Peyer's patch (tissue), 4 donors: ENCODE data around the gene HOXA1. TPM values are rescaled to one million over a fixed set of nuclear protein-coding genes. Genes with fewer than 3 reads are reported as not detected.
A peak's percentile ranks its signal among the peaks of the same experiment; 100 is the strongest.

Experiments used
- DNase-seq, 3 donors: peaks; one replicate each; pipeline ENCODE4 v3.0.0-alpha.2; 2017 to 2019
- H3K27ac ChIP-seq, 4 donors: fragments of 200-600 bp; sonication (generic); one replicate each; pipeline ENCODE4 v1.5.1; 2016 to 2019
- H3K27me3 ChIP-seq, 2 donors: fragments of 200-600 bp; sonication (generic); one replicate each; pipeline ENCODE4 v1.5.1; 2019
- H3K36me3 ChIP-seq, 3 donors: fragments of 200-600 bp; sonication (generic); one replicate each; pipeline ENCODE4 v1.5.1; 2016 to 2019
- H3K4me1 ChIP-seq, 4 donors: fragments of 200-600 bp; sonication (generic); one replicate each; pipeline ENCODE4 v1.5.1; 2016 to 2019
- H3K4me3 ChIP-seq, 4 donors: fragments of 200-600 bp; sonication (generic); 1 replicate in 3 of 4; 2 replicates in 1 of 4; pipeline ENCODE4 v1.5.1; 2016 to 2019; ENCODE audit warnings: mild to moderate bottlenecking in 1 of 4
- H3K9me3 ChIP-seq, 4 donors: fragments of 200-600 bp; sonication (generic); one replicate each; pipeline ENCODE4 v1.5.1; 2016 to 2019; ENCODE audit warnings: mild to moderate bottlenecking in 1 of 4
- POLR2A ChIP-seq, 2 donors: fragments of 450-650 bp; IDR thresholded peaks; one replicate each; pipeline ENCODE4 v1.5.1; 2017; ENCODE audit warnings: antibody characterized with exemption in 2 of 2, mild to moderate bottlenecking in 2 of 2, moderate library complexity in 2 of 2
- total RNA-seq, 4 donors: library from RNA; depleted of rRNA; stranded (reverse); fragments of >200 nt; gene quantifications; one replicate each; pipeline ENCODE4 v1.1.0, GENCODE V29; 2016
- TF ChIP-seq, protein P1 (sequence below), 6 experiments: fragments of 450-650 bp in 4 of 6; fragments of 200-600 bp in 2 of 6; sonication (generic) in 1 of 6; IDR thresholded peaks; one replicate each; pipeline ENCODE4 v1.5.1; 2017 to 2019; ENCODE audit warnings: antibody characterized with exemption in 6 of 6, mild to moderate bottlenecking in 3 of 6, moderate library complexity in 1 of 6

HOXA1 gene
- total RNA-seq, 4 donors from 2014 or later = 1.7 to 5.3 (median 1.9) TPM

DNA sequence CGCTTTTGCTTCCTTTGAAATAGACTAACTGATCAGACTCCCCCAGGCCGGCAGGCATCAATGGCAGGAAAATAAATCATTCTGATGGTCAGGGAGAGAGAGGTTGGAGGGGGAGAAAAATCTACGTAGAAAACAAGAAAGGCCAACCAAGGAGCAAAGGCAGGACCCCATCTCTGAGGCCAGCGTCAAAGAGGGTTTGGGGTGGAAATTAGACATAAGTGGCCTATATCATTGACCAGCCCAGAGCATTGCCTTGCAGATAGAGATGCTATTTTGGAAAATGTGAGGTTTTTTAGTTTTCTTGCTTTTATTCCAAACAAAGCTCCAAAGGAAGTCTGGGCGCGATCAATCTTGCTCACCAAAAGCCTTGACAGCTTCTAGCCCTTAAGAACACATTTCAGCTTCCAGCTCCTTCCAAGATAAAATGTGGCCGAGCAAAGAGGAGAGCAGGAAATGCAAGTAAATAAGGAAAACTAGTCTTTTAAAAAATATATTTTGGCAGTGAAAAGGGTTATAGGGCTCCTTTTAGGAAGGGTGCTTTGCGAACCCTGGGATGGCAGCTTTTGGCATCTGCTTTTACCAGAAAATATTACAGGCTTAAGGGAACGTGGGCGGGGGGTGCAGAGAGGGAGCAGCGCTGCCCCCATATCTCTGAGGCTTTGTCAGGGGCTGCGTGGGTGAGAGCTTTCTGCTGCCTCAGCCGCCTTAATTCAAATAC is 8.7 kb upstream of the HOXA1 start:
- DNase-seq = peak in 1 of 3 donors; percentile 29
- H3K4me1 ChIP-seq = peaks cover 0 to 24% (median 1%) of the 10 kb centered on the region in 4 donors
- H3K27me3 ChIP-seq = no peaks in the 10 kb centered on the region
- TF ChIP-seq, protein P1, sequence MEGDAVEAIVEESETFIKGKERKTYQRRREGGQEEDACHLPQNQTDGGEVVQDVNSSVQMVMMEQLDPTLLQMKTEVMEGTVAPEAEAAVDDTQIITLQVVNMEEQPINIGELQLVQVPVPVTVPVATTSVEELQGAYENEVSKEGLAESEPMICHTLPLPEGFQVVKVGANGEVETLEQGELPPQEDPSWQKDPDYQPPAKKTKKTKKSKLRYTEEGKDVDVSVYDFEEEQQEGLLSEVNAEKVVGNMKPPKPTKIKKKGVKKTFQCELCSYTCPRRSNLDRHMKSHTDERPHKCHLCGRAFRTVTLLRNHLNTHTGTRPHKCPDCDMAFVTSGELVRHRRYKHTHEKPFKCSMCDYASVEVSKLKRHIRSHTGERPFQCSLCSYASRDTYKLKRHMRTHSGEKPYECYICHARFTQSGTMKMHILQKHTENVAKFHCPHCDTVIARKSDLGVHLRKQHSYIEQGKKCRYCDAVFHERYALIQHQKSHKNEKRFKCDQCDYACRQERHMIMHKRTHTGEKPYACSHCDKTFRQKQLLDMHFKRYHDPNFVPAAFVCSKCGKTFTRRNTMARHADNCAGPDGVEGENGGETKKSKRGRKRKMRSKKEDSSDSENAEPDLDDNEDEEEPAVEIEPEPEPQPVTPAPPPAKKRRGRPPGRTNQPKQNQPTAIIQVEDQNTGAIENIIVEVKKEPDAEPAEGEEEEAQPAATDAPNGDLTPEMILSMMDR (IDR thresholded peaks at IDR 0.05) = no peak
- no peak for TF ChIP-seq POLR2A (IDR thresholded peaks at IDR 0.05)
- H3K4me3 ChIP-seq = no peak overlapping the region
- no peaks in the 10 kb centered on the region for H3K9me3 ChIP-seq
- peak overlapping the region in 3 of 4 donors; percentile 6 to 93 (median 89) for H3K27ac ChIP-seq
- no peaks in the 10 kb centered on the region for H3K36me3 ChIP-seq

DNA sequence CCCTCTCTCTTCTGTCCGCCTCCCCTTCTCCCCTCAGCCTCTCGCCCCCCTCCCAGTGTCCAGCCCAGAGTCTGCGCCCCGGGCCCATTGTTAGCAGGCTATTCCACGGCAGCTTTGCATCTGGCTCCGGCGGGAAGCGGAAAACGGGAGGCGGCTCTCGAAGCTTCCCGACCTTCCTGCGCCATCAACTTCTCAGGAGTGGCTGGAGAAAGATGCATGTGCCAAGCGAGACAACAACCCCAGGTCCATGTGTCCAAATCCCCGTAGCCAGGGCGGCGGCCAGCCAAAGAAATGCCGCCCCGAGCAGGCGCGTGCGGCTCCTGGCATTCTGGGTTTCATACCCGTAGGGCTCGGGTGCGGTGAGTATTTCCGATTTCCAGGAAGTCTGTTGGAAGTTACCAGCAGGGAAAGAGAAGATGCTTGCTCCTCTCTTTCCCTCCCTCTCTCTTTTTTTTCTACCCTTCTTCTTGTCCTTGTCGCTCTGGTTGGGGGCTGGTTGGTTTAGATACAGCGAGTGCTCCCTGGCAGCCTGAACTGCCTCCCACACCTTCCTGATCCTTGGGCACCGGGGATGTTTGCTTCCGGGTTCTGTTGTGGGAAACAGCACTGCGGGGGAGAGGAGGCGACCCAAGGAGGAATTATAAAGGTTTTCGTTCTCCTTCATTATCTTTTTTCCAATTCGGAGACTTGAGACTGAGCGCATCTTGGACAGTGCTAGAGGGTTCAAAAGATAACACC is 7.9 kb upstream of the HOXA1 start:
- H3K4me3 ChIP-seq = peak overlapping the region in 2 of 4 donors; percentile 52 to 66
- peak in 2 of 3 donors; percentile 64 to 69 for DNase-seq

DNA sequence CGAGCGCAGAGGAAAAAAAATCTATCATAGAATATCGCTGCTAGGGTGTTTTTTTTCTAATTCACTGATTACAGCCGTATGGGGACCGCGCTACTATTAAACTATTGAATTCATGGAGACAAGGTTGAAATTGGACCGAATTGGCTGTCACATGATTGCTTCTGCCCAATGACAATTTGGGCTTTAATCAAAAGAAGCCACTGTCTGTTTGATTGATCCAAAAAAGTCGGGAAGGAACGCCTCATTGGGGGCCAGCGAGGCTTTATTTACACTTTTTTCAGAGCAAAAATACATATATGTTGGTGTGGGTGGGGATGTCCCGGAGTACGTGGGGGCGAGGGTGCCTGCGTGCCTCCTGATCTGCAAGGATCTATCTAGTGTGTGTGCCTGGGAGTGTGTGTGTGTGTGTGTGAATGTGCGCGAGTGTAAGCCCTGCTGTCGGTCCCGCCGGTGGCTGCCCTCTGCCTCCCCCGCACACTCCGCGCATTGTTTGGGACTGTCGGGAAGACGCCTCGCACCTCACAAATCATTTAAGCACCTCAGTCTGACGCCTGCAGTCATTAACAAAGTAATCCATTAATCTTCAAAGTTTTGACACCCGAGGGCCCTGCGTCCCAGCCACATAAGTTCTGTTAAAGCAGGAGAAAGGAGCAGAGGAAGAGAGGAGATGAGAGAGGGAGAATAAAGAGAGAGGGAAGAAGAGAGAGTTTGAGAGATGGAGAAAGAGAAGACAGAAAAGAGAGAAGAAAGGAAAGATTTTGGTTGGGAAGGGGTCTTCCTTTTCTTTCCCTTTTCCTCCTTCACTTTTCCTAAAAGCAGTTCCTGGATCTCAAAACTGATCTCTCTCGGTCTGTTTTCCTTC is 7.0 kb upstream of the HOXA1 start, which contains the start of gene HOXA2:
HOXA2 (minus strand) TSS at position 103 of the 862 bp plus-strand sequence. CDS start 183 bp downstream, outside the sequence.
- H3K36me3 ChIP-seq = no peaks in the 10 kb centered on the region
- TF ChIP-seq, protein P1 (IDR thresholded peaks at IDR 0.05) = no peak
- TF ChIP-seq POLR2A (IDR thresholded peaks at IDR 0.05) = peak in 1 of 2 donors; percentile 24
- H3K27ac ChIP-seq = peak within 1 kb of the TSS; percentile 56 to 93 (median 74)
- H3K27me3 ChIP-seq = no peaks in the 10 kb centered on the region
- H3K4me3 ChIP-seq = peak within 1 kb of the TSS; percentile 21 to 66 (median 37)
- peak in 2 of 3 donors; percentile 66 to 75 for DNase-seq
- peaks cover 0 to 19% (median 1%) of the 10 kb centered on the region in 4 donors for H3K4me1 ChIP-seq
- no peaks in the 10 kb centered on the region for H3K9me3 ChIP-seq

More for the DNA sequence above, 7.9 kb upstream of the HOXA1 start:
- H3K27me3 ChIP-seq = no peaks in the 10 kb centered on the region
- no peaks in the 10 kb centered on the region for H3K36me3 ChIP-seq
- no peaks in the 10 kb centered on the region for H3K9me3 ChIP-seq
- TF ChIP-seq POLR2A (IDR thresholded peaks at IDR 0.05) = no peak
- TF ChIP-seq, protein P1 (IDR thresholded peaks at IDR 0.05) = no peak
- H3K4me1 ChIP-seq = peaks cover 0 to 17% (median 1%) of the 10 kb centered on the region in 4 donors
- H3K27ac ChIP-seq = peak overlapping the region; percentile 6 to 93 (median 62)

DNA sequence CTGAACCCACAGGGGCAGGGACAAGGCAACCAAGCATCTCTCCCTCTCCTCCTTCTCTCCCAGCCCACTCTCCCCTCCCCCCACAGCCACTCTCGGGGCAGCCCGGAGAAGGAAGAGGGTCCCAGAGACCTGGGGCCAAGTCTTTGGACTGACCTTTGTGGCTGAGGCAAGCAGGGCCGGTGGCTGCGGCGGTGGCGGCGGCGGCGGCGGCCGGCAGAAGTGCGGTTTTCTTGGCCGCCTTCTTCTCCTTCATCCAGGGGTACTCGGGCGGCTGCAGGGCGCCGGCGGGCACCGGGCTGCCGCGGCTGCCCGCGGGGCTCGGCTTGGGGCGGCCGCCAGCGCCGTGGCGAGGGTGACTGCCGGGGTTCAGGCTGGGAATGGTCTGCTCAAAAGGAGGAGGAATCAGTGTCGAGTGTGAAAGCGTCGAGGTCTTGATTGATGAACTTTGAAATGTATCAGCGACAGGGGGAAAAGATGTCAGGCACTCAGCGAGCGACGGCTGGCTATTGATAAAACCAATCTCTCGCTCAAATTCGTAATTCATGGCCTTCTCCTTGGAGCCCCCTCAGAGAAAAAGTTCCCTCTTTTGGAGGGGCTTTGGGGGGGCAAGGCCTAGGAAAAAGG is 6.3 kb upstream of the HOXA1 start:
- Histone ChIP-seq H3K9me3 (no peaks in the 10 kb centered on the region), H3K27ac (peak overlapping the region; percentile 56 to 93 (median 74)), H3K27me3 (no peaks in the 10 kb centered on the region), H3K4me3 (peak overlapping the region; percentile 21 to 66 (median 37)), H3K4me1 (peaks cover 0 to 23% (median 3%) of the 10 kb centered on the region in 4 donors), H3K36me3 (no peaks in the 10 kb centered on the region)
- peak in 1 of 3 donors; percentile 68 for DNase-seq
- TF ChIP-seq POLR2A (IDR thresholded peaks at IDR 0.05) = no peak
- TF ChIP-seq, protein P1 (IDR thresholded peaks at IDR 0.05) = no peak
